ENCODE results near the gene RASA1. TPM values are rescaled to one million over a fixed set of nuclear protein-coding genes. Genes with fewer than 3 reads are reported as not detected.

RASA1 gene
- total RNA-seq, 1 experiment from 2014 or later = 23.9 TPM

DNA sequence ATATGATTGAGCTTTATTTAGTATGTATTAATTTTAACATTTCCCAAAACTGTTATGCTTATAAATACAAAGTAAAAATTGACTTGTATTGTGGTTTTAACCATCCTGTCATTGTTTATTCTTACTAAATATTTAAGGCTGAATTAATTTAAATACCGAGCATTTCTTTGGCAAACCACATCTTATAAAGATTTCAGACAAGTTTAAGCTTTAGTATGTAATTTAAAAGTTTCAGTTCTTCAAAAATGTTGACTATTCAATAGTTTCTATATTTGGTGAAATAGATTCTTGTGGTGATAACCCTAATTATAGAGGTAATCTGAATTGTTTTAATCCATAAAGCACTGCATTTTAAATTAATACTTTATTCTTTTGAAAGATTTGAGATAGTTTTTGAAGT is 79.6 kb downstream of the RASA1 start:
- Histone ChIP-seq H3K9me2 (ENCODE audit: insufficient read depth) (no peaks in the 10 kb centered on the region), H2AFZ (ENCODE audit: low read depth, low read length, poor library complexity, severe bottlenecking) (no peak overlapping the region), H3K36me3 (ENCODE audit: control insufficient read depth in 1 of 2, insufficient read depth in 2 of 2, low read length in 2 of 2) (peaks cover 0 to 10% of the 10 kb centered on the region in 2 experiments; a peak in 1 of 4 replicates), H4K20me1 (ENCODE audit: insufficient read depth) (no peaks in the 10 kb centered on the region), H3K4me2 (ENCODE audit: low read length) (no peak overlapping the region), H3K9me3 (ENCODE audit: control insufficient read depth in 1 of 2, insufficient read depth in 1 of 2, low read depth in 1 of 2, low read length in 2 of 2) (no peaks in the 10 kb centered on the region), H3K27me3 (ENCODE audit: insufficient read depth, low read length) (no peaks in the 10 kb centered on the region), H3K4me3 (replicated peaks in 1 of 2; ENCODE audit: low read depth in 1 of 2, low read length in 2 of 2) (no peak overlapping the region), H3K79me2 (ENCODE audit: insufficient read depth, low read length) (no peaks in the 10 kb centered on the region), H3K9ac (ENCODE audit: low read length) (no peak overlapping the region), H3K4me1 (ENCODE audit: control insufficient read depth in 1 of 2, insufficient read depth in 2 of 2, low read length in 2 of 2) (no peaks in the 10 kb centered on the region), H3K27ac (ENCODE audit: low read depth, low read length) (no peak overlapping the region)
- intact Hi-C loops (cut with micrococcal nuclease) = no loop called here
- RAD21 ChIA-PET (ENCODE audit: low non-redundant PET in 1 of 2, low total read pairs in 2 of 2, uncharacterized antibody in 2 of 2, unreplicated experiment in 2 of 2) = no interaction called here
- DNase-seq (ENCODE audit: low read depth, low spot score) = no peak
- CTCF ChIA-PET = no interaction called here
- TF ChIP-seq JUND (IDR thresholded peaks at IDR 0.05) (no peak), POLR2A (IDR thresholded peaks at IDR 0.05; ENCODE audit: borderline replicate concordance, extremely low read depth, insufficient read depth, insufficient read length) (no peak), REST (IDR thresholded peaks at IDR 0.05; ENCODE audit: low read depth) (no peak), EZH2 (IDR thresholded peaks at IDR 0.05) (no peak), ZNF274 (IDR thresholded peaks at IDR 0.05; ENCODE audit: low read depth, low read length) (no peak), TCF7L2 (IDR thresholded peaks at IDR 0.05; ENCODE audit: borderline replicate concordance, extremely low read depth, insufficient read depth, insufficient read length) (no peak), RAD21 (IDR thresholded peaks at IDR 0.05; ENCODE audit: low read depth) (no peak), EGR1 (IDR thresholded peaks at IDR 0.05; ENCODE audit: low read depth) (no peak), ZBTB33 (IDR thresholded peaks at IDR 0.05; ENCODE audit: extremely low read depth, insufficient replicate concordance, low read length) (no peak)
- TF ChIP-seq, protein P1, sequence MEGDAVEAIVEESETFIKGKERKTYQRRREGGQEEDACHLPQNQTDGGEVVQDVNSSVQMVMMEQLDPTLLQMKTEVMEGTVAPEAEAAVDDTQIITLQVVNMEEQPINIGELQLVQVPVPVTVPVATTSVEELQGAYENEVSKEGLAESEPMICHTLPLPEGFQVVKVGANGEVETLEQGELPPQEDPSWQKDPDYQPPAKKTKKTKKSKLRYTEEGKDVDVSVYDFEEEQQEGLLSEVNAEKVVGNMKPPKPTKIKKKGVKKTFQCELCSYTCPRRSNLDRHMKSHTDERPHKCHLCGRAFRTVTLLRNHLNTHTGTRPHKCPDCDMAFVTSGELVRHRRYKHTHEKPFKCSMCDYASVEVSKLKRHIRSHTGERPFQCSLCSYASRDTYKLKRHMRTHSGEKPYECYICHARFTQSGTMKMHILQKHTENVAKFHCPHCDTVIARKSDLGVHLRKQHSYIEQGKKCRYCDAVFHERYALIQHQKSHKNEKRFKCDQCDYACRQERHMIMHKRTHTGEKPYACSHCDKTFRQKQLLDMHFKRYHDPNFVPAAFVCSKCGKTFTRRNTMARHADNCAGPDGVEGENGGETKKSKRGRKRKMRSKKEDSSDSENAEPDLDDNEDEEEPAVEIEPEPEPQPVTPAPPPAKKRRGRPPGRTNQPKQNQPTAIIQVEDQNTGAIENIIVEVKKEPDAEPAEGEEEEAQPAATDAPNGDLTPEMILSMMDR (IDR thresholded peaks at IDR 0.05 in 2 of 3, conservative IDR thresholded peaks at IDR 0.05 in 1 of 3; ENCODE audit: borderline replicate concordance in 1 of 3, insufficient read depth in 1 of 3, low read depth in 2 of 3, low read length in 2 of 3) = no peak
- TF ChIP-seq, protein P2, sequence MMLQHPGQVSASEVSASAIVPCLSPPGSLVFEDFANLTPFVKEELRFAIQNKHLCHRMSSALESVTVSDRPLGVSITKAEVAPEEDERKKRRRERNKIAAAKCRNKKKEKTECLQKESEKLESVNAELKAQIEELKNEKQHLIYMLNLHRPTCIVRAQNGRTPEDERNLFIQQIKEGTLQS (IDR thresholded peaks at IDR 0.05) = no peak
- POLR2A ChIA-PET = no interaction called here
- no peak for ATAC-seq
- no TSS peak for BruUV-seq (replicated peaks)

Measured in HCT116 (cell line).